ELF-1 (cell line): ENCODE results near the gene SCARF1.

ENCODE experiments used
- DNase-seq: peaks from one replicate; pipeline ENCODE4 v3.0.0-alpha.2; 2016; ENCODE audit warnings: low read depth, low spot score

Gene SCARF1

DNA sequence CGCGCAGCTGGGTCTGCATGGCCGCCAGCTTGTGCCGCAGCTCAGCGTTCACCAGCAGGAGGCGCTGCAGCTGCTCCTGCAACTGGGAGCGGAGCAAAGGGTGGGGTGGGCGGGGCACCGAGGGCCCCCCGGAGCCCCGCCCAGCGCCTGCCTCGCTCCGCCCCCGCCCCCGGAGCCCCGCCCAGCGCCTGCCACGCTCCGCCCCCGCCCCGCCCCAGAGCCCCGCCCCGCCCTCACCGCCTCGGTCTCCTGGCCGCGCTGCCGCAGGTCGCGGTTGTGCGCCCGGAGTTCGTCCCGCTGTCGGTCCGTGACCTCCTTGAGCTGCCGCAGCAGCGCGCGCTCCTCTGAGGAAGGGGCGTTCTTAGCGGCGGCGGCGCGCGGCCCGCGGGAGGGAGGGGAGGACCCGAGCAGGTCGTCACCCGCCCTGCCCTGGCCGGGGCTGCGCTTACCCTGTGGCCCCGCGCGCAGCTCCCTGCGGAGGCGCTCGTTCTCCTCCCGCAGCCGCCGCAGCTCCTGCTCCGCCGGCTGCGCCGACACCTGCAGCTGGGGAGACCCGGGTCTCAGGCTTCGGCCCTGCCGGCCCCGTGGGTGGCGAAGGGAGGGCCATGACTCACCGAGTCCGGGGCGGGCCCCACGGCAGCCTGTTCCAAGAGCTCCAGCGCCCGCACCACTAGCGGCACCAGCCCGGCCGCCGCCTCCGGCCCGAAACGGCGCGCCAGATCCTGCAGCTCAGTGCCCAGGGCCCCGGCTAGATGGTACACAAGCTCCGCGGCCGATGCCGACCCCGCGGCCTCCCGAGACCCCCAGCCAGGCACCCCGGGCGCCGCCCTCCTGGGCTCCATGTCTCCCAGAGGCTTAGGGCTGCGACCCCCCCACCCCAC is 3.7 kb upstream of the SCARF1 start:
- peak; percentile 97 for DNase-seq

DNA sequence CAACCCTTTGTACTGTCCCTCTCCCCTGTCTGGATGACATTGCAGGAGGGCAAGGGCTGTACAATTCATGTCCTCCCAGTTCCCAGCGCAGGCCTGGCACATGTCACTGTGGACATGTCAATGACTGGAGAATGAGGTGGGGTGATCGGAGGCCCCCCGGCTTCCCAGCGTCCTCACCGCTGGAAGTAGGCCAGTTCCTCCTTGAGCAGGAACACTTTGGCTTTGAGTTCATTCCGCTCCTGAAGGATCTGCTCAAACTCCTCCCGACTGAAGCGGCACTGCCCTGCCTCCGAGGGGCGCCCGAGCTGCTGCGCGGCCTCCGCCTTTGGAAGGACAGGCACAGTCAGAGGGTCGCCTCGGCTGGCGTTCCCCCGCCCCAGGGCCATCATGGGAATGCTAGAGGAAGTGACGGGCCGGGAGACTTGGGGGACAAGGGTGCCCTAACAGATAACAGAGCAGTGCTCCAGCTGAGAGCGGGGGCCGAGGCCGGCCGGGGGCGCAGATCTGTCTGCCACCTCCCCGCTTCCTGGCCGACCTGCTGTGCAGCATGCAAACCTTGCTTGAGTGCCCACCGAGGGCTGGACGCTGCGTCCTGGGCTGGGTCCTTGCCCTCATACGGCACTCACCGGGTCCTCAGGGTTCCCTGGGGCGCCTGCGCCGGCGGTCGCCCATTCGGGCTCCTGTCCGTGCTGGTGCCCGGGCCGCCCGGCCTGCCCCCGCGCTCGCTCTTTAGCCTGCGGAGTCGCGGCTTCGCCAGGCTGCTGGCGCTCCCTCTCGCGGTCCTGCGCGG is 2.8 kb upstream of the SCARF1 start:
- DNase-seq, result peak; percentile 83

DNA sequence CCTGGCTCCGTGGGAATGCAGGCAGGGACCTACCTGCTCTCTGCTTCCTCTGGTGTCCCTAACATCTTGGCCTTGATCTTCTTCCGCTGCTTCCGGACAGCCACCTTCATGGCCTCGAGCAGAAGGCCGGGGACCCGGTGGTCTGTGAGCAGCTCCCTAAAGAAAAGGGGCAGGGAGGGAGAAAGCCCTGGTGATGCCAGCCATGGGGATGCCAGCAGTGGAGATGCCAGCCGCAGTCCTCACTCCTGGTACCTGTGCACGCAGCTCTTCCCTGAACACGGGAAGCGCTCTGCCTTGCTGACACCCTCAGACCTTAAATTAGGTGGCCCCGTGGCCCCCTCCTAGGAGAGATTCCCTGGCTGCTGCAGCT is 2.3 kb upstream of the SCARF1 start:
- no peak for DNase-seq

DNA sequence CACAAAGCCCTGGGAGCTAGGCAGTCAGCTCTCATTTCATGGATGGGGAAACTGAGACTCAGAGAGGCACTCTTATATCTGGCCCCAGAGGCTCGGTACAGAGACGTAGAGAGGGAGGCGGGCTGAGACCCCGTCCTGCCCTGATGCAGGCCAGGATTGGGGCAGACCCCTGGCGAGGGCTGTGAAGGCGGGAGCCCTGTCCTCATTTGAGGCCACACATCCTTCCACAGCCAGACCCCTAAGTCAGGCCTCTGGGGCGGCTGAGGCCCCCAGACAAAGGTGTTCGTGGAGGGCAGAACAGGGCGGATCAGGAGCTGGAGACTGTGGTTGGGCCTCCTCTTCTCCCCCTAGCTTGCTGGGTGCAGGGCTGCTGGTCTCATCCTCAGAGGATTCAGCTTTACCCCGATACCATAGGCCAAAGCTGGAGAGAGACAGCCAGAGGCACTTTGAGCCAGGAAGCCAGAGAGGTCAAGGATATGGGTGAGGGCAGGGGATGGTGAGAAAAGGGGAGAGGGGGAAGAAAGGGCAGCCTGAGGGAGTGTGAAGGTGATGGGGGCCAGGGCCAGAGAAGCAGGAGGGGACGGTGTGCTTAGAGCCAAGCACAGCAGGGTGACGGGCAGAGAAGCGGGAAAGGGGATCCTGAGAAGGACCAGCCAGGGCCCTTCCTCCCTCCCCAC is 805 bp upstream of the SCARF1 start:
- no peak for DNase-seq

DNA sequence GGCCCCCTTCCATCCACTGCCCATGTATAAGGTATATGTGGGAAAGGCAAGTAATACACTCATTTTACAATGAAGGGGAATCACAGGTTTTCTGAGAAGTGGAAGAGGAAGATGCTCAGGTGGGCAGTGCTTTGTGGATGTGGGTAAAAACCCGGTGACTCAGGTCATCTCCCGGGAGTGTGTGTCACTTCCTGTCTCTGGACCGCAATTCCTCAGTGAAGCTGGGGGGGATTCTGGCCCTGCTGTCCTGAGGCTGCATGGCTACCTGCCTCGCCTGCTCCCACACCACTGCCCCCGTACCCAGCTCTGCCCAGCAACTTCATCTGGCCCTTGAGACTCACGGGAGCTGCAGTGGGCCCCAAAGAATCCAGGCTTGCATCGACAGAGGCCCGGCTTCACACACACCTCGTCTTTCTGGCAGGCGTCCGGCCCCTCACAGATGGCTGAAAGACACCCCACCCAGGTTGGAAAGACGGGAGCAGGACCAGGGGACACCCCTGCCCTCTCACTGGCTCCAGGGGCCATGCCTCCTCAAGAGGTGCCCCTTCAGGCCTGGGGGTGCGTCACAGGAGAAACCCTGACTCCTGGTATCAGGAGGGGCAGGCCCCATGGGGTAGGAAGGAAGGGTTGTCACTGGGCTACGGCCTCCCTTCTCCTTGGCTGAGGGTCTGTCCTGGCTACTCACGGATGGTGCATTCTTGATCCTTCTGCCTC is 882 bp downstream of the SCARF1 start:
- no peak for DNase-seq

DNA sequence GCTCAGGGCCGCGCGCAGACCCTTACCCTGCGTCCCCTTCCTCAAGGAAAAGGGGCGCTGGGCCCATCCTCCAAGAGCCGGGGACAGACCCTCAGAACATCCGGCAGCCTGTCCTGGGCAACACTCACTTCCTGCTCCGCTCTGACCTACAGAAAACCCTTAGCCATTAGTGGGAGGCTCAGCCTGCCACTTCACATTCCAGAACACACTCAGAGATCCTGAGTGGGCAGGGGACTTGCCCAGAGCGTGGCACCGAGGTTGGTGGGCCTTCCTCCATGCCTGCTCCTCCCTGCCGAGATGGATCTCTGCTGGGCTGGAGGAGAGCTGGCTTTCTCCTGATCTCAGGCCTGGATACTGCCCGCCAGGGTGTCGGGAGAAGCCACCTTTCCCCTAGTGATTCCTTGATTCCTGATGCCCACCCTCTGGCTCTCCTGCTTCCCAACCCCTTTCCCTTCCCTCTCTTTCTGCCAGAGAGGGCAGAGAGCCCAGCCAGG is 1.5 kb downstream of the SCARF1 start:
- DNase-seq, result no peak

DNA sequence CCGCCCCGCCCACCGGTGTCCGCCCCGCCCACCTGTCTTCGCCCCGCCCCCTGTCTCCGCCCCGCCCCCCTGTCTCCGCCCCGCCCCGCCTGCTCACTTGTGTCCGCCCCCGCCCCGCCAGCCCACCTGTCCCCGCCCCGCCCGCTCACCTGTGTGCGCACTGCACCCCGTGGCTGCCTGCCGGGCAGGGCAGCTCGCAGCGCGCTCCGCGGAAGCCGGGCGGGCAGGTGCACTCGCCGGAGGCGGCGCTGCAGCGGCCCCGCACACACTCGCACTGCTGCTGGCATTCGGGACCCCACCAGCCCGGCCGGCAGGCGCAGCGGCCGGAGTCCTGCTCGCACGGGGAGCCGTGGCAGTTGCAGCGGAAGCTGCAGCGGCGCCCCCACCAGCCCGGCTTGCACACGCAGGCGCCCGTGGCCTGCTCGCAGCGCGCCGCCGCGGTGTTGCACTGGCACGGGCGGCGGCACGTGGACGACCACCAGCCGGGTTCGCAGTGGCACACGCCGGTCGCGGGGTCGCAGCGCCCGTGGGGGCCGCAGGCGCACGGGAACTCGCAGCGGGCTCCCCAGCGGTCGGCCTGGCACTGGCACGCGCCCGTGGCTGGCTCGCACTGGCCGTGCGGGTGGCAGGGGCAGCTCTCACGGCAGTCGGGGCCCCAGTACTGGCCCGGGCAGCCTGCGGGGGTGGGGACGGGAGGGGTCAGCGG is 2.1 kb downstream of the SCARF1 start:
- DNase-seq, result peak; percentile 70

DNA sequence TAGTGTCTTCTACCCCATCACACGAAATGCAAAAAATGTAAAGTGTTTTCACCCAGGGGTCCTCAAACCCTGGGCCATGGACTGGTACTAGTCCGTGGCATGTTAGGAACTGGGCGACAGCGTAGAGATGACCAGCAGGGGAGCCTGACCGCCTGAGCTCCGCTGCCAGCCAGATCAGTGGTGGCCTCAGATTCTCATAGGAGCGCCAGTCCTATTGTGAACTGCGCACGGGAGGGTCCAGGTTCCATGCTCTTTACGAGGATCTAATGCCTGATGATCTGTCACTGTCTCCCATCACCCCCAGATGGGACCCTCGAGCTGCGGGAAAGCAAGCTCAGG is 4.5 kb downstream of the SCARF1 start:
- DNase-seq, result no peak

DNA sequence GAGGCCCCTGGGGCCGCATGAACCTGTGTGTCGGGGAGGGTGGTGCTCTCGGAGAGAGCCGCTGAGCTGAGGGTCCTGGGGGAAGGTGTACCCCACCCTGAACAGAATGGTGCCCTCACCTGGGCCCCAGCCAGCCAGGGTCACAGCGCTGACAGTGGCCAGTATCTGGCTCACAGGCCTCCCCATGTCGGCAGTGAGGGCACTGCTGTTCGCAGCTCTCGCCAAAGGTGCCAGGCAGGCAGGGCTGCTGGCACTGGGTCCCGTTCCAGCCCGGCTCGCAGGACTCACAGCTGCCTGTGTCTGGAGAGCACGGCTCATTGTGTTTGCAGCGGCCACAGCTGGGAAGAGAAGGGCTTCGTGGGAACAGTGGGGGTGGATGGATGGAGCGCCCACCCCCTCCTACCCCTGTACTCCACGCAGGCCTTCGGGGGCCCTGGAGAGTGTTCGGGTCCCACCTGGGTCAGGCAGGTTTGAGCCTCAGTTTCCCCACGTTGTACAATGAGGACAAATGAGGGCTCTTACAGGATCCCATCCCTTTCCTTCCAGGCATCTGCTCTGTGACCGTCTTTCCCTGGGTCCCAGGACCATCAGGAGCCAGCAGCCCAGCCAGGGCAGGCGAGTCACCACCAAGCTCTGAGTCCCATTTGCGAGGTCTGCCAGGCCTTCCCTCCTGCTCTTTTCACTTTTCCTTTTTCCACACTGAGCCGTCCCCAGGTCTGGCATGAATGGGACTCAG is 5.0 kb downstream of the SCARF1 start:
- no peak for DNase-seq

DNA sequence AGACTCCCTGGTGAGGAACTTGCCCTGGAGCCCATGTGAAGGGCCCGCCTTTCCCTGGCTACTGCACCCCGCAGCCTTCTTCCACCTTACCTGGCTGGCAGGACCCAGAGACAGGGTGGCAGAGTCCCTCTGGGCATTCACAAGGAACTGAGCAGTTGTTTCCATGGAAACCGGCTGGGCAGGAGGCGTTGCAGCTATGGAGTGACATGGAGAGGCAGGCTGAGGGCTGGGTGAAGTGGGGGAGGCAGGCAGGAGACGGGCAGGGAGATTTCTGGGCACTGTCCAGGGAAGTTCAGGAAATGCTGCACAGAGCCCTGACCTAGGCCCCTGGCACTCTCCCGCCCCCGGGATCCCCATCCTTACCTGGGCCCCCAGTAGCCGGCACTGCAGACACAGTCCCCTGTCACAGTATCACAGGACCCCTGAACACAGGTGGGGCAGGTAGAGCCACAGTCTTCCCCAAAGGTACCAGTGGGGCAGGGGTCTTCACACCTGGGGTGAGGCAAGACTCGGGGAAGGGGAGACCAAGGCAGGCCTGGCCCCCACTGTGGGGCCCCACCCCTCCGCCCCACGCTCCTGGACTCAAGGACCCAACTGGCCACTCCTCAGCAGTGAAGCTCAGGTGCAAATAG is 5.9 kb downstream of the SCARF1 start:
- no peak for DNase-seq

DNA sequence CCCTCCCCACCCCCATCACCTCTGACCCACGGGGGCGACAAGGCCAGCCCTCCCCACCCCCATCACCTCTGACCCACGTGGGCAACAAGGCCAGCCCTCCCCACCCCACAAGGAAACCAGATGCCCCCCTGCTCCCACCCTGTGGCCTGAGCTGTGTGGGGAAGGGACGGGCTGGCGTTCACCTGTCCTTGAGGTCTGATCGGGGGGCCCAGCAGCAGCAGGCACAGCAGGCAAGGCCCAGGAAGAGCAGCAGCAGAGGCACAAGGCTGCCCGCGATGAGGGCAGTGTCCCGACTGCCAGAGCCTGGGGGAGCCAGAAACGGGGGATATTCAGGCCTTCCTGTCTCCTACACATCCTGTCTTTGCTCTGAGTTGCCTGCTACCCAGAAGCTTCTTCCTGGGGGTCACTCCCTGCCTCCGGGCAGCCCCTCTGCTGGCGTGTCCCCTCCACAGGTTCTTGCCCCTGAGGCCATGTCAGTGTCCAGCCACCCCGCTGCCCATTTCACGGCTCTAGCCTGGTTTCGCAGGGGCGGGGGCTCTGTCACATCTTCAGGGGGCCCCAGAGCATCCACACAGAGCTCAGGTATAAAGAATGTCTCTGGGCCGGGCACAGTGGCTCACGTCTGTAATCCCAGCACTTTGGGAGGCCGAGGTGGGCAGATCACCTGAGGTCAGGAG is 6.8 kb downstream of the SCARF1 start:
- DNase-seq, result no peak

DNA sequence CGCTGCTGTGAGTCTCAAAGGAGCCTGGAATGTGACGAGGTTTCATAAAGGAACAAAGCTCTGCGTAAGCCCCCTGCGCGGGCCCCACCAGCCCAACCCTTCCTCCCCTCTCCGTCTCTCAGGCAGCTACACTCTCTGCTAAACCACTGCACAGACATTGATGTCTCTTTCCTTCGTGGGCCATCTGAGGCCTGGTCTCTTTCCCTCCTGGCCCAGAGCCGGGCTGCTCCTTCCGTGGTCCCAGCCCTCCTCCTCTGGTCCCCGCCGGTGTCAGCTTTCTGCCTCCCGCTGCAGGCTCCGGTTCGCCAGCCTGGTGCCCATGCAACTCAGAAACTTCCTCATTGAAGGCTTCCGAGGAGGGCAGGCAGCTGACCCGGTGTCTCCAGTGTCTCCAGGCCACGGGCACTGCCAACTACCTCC is 7.4 kb downstream of the SCARF1 start:
- DNase-seq, result no peak

DNA sequence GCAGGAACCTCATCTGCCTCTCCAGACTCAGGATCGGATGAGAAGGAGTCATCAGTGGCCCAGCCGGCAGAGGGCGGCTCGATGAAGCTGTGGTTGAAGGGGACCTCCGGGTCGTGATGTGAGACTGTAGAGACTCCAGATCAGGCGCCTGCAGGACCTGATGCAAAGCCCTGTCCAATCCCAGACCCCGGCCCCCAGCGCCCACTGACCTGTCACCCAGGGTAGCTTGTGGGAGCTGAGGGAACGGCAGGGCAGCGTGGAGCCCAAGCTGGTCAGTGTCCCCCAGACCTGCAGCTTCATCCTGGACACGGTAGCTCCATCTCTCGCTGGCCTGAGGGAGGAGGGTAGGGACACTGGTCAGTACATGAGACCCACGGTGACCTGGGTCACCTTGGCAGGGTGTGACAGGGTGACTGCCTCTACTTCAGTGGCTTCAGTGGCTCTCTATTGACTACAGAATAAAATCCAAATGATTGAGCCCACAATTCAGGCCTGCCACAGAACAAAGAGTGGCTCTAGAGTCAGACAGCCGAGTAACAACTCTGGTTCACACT is 8.7 kb downstream of the SCARF1 start:
- DNase-seq, result no peak

DNA sequence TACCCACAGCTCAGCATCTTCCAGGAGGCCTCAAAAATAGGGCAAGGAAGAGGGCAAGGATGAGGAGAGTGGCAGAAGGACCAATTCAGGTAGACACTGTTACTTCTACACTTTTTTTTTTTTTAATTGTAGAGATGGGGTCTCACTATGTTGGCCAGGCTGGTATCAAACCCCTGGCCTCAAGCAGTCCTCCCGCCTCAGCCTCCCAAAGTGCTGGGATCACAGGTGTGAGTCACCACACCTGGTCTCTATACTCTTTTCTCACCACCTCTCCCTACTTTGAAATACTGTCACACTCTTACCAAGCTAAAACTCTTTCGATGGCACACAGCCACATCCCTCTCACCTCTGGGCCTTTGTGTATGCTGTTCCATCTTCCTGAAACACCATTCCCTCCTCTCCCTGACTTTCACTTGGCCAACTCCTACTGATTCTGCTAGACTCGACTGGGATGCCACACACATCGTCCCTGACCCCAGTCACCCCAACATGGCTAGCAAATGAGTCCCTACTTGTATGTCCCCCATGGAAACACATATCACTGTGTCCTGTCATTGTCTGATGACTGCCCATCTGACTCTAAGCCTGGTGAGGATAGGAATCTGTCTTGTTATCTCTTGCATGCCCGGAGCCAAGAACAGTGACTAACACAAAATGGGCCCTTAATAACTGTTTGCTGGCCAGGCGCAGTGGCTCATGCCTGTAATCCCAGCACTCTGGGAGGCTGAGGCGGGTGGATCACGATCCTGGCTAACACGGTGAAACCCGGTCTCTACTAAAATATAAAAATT is 9.7 kb downstream of the SCARF1 start:
- no peak for DNase-seq

DNA sequence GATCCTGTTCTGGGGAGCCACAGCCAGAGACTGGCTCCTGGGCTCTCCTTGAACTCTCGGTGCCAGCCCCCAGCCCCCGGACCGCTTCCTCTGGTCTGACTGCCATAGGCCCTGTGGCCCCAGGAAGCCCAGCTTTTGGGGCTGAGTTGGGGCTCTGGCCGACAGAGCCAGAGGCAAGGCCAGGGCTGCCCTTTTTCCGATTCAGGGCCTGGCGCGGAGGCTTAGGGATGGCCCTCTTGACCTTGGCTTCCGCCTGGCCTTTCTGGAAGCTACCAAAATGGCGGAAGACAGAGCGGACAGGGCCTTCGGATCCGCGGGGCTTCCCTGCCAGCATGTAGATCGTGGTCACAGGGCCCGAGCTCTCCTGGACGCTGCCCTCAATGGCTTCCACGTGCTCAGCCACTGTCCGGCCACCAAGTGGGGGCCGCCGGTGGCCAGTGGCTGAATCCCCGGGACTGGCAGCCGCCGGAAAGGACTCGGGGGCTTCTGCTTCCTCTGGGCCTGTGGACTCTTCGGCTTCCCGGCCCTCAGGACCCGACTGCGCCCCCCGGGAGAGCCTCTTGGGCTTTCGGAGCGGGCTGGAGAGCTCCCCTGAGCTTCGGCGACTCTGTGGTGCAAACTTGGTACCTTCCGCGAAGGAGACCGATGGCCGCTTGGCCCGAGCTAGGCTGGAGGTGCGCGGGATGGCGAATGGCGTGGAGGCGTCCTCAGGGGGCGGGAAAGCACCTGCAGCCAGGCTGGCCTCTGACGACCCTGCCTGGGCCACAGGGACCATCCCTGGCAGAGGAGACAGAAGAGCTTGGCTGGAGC is 10.5 kb downstream of the SCARF1 start:
- no peak for DNase-seq

DNA sequence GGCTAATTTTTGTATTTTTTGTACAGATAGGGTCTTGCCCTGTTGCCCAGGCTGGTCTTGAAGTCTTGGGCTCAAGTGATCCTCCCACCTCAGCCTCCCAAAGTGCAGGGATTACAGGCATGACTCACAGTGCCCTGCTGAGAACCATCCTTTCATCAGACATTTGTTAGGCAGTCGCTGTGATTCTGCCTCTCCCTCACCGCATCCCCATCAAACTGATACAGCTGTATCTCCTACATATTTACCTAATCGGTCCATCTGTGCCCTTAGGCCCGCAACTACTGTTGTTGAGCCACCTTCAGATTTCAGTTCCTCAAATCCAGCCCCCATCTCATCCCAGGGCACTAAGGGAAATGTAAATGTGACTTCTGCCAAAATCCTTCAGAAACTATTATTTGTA is 14.9 kb downstream of the SCARF1 start:
- DNase-seq, result no peak
